Measurements from ENCODE around the gene SREK1. TPM values are rescaled to one million over a fixed set of nuclear protein-coding genes. Genes with fewer than 3 reads are reported as not detected.

Gene SREK1
- total and polyA plus RNA-seq, 9 of the 15 experiments (the other 6 are each of a cell fraction or from before 2014, with no cell fraction given): 40.8 to 128 (median 81.9) TPM

DNA sequence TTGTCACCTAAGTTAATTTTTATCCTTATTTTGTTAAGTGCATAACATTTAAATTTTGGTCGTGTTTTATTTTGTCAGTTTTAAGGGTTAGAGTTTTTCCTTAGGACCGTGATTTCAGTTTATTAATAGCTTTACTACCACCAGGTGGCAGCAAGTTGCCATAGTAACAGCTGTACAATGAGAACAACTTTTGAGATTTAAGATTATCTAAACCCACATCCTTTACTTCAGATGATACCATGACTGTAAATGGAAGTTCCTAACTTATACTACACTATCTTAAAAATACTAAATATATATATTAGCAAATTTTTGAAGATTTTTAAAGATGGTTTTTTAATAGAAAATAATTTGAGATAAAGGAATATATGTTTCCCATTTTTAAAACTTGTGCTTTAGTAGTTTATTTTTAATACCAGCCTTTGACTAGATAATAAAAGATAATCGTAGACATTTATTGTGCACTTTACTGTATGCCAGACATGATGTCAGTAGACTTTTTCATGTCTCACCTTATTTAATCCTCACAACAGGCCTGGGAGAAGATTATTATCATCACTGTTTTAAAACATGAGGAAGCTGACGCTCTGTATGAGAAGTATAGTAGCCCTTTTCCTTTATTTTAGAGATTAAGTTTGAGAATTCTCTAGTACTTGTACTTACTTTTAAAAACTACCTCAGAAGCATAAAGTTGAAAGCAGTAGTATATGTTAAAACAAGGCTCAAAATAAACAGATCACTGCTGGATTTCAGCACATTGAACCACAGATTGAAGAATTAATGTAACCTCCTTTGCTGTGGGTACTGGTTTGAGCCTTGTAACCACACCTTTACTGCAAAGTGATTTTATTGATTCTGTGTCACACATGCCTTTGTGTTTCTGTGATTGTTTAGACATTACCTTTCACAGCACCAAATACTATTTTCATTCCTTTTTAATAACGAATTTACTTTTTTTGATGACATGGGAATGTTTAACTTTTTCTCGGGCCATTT lies 27.5 kb downstream of the SREK1 start (continued):
- TF ChIP-seq U2AF2 (optimal IDR thresholded peaks at IDR 0.05; ENCODE audit: low read depth, low read length): no peak
- TF ChIP-seq EHMT2 (IDR thresholded peaks at IDR 0.05): no peak
- TF ChIP-seq CCAR2 (IDR thresholded peaks at IDR 0.05; ENCODE audit: low read depth, low read length): no peak
- no peak for TF ChIP-seq MTA2 (IDR thresholded peaks at IDR 0.05; ENCODE audit: low read depth)
- no peak for TF ChIP-seq RFX5 (IDR thresholded peaks at IDR 0.05; ENCODE audit: low read depth, low read length)
- TF ChIP-seq ZBTB8A (IDR thresholded peaks at IDR 0.05; ENCODE audit: partially characterized antibody): no peak
- TF ChIP-seq CHD7 (IDR thresholded peaks at IDR 0.05; ENCODE audit: low read depth, low read length): no peak
- TF ChIP-seq RBBP5 (IDR thresholded peaks at IDR 0.05; ENCODE audit: borderline replicate concordance, insufficient read depth, low read length, poor library complexity, severe bottlenecking): no peak
- TF ChIP-seq ZNF23 (CRISPR knock-in tag; IDR thresholded peaks at IDR 0.05): no peak
- TF ChIP-seq KLF1 (tag; IDR thresholded peaks at IDR 0.05): no peak
- TF ChIP-seq DACH1 (IDR thresholded peaks at IDR 0.05; ENCODE audit: partially characterized antibody): peak; percentile 78
- no peak for TF ChIP-seq ZNF395 (CRISPR knock-in tag; IDR thresholded peaks at IDR 0.05)
- TF ChIP-seq NCOA6 (IDR thresholded peaks at IDR 0.05): no peak
- TF ChIP-seq ZNF75A (CRISPR knock-in tag; IDR thresholded peaks at IDR 0.05): no peak
